CD8-positive, alpha-beta memory T cell (primary cell): ENCODE measurements around the gene TUBA3D. TPM values are rescaled to one million over a fixed set of nuclear protein-coding genes. Genes with fewer than 3 reads are reported as not detected.
"Not testable (repeated sequence)": the region's sequence is repeated elsewhere in the genome, so short reads cannot be mapped to it uniquely, and the experiment has no call there.

ENCODE experiments used
- CTCF ChIA-PET: fragments of 350-600 bp; sonication (Branson Sonifier 250); formaldehyde crosslinking; loops from one replicate; lab custom pipeline; 2021; ENCODE audit warnings: antibody characterized with exemption; lab: Charles Lee
- POLR2A ChIA-PET: fragments of 350-600 bp; sonication (Branson Sonifier 250); formaldehyde crosslinking; loops from one replicate; lab custom pipeline; 2021; ENCODE audit warnings: antibody characterized with exemption; lab: Charles Lee
- DNase-seq, 5 donors: peaks; one replicate each; pipeline versions ENCODE4 v3.0.0 to v3.0.0-alpha.2; 2020 to 2022; ENCODE audit warnings: mixed read lengths in 1 of 5
- H3K27ac ChIP-seq: one replicate; pipeline ENCODE4 v1.7.0; 2013; ENCODE audit warnings: low read depth, mild to moderate bottlenecking, low read length, moderate library complexity
- H3K27me3 ChIP-seq: 2 replicates; pipeline ENCODE4 v1.7.0; 2013; ENCODE audit warnings: low read length, mild to moderate bottlenecking; ENCODE audit not compliant: insufficient read depth, poor library complexity, severe bottlenecking
- H3K36me3 ChIP-seq: 2 replicates; pipeline ENCODE4 v1.7.0; 2013; ENCODE audit warnings: mild to moderate bottlenecking, low read length, moderate library complexity; ENCODE audit not compliant: insufficient read depth
- H3K4me1 ChIP-seq: 2 replicates; pipeline ENCODE4 v1.7.0; 2013; ENCODE audit warnings: mild to moderate bottlenecking, low read length, moderate library complexity; ENCODE audit not compliant: insufficient read depth
- H3K4me3 ChIP-seq: 2 replicates; pipeline ENCODE4 v1.7.0; 2013; ENCODE audit warnings: mild to moderate bottlenecking, low read length
- H3K9me3 ChIP-seq: 2 replicates; pipeline ENCODE4 v1.7.0; 2013; ENCODE audit warnings: mild to moderate bottlenecking, low read length
- H3K27ac Mint-ChIP-seq, 8 donors: one replicate each; pipeline ENCODE4 v1.8.0; 2020 to 2021; ENCODE audit warnings: mixed read lengths in 8 of 8, mild to moderate bottlenecking in 6 of 8, inconsistent platforms in 3 of 8, moderate library complexity in 3 of 8
- H3K27me3 Mint-ChIP-seq, 2 donors: one replicate each; pipeline ENCODE4 v1.8.0; 2020 to 2021; ENCODE audit warnings: mixed read lengths in 2 of 2, mild to moderate bottlenecking in 1 of 2, moderate library complexity in 1 of 2
- H3K36me3 Mint-ChIP-seq, 3 donors: one replicate each; pipeline ENCODE4 v1.8.0; 2020 to 2021; ENCODE audit warnings: mixed read lengths in 3 of 3, inconsistent platforms in 1 of 3, mild to moderate bottlenecking in 1 of 3
- H3K4me1 Mint-ChIP-seq, 3 donors: one replicate each; pipeline ENCODE4 v1.8.0; 2020 to 2021; ENCODE audit warnings: mixed read lengths in 3 of 3, inconsistent platforms in 1 of 3, mild to moderate bottlenecking in 1 of 3
- H3K4me3 Mint-ChIP-seq, 7 donors: one replicate each; pipeline ENCODE4 v1.8.0; 2020 to 2021; ENCODE audit warnings: mixed read lengths in 7 of 7, mild to moderate bottlenecking in 6 of 7, moderate library complexity in 4 of 7, inconsistent platforms in 2 of 7
- H3K9me3 Mint-ChIP-seq, 5 donors: one replicate each; pipeline ENCODE4 v1.8.0; 2020 to 2022; ENCODE audit warnings: mixed read lengths in 5 of 5, mild to moderate bottlenecking in 3 of 5, moderate library complexity in 2 of 5, inconsistent platforms in 1 of 5
- polyA plus RNA-seq: library from polyadenylated mRNA; unstranded; fragments of 300-500 nt; fragmentation: Illumina TruSeq; gene quantifications from one replicate; pipeline ENCODE4 v1.2.3, GENCODE V29; 2021
- total RNA-seq, 2 experiments: library from RNA; stranded (reverse); gene quantifications; one replicate each; pipeline ENCODE4 v1.2.3, GENCODE V29; 2021

TUBA3D gene
- total RNA-seq = not detected
- 0.14 TPM for polyA plus RNA-seq

- Histone ChIP-seq H3K27ac (no peak within 1 kb of the TSS), H3K9me3 (no peaks in the 10 kb centered on the region), H3K4me1 (no peaks in the 10 kb centered on the region), H3K4me3 (no peak within 1 kb of the TSS), H3K36me3 (no peaks in the 10 kb centered on the region), H3K27me3 (no peaks in the 10 kb centered on the region)
- no peaks in the 10 kb centered on the region for H3K27me3 Mint-ChIP-seq
- no peaks in the 10 kb centered on the region for H3K9me3 Mint-ChIP-seq
- no peaks in the 10 kb centered on the region for H3K4me1 Mint-ChIP-seq
- CTCF ChIA-PET = no interaction called here
- H3K4me3 Mint-ChIP-seq = no peak within 1 kb of the TSS
- H3K36me3 Mint-ChIP-seq = peaks cover 0 to 11% (median 2%) of the 10 kb centered on the region in 3 donors
- no peak for DNase-seq
- POLR2A ChIA-PET = no interaction called here
- H3K27ac Mint-ChIP-seq = peak within 1 kb of the TSS in 1 of 8 donors; percentile 59
Measured at GRCh38 chr2:131475831-131476230, at the start of gene TUBA3D. Gene TUBA3D, plus strand, starts transcription at chr2:131476119. Its CDS starts 81 bp downstream, at chr2:131476200.

DNA sequence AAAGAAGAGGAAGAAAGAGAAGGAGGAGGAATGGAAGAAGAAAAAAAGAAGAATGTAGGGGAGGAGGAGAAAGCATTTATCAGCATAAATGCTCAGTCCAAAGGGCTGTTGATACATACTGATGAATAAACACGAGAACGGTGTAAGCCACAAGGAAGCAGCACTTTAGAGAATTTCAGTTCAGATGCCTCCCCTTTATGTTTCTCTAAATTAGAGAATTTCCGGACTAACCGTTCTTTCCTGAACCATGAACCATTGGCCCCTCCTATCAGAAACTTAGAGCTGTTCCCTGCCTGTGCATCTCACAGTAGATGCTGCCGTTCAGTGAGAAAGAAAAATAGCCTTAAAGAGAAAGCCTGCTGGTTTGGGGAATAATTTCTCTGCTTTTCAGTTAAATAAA lies 49.2 kb upstream of the TUBA3D start:
- H3K36me3 ChIP-seq = no peaks in the 10 kb centered on the region
- no peak for DNase-seq
- Mint-ChIP-seq H3K9me3 (no peaks in the 10 kb centered on the region), H3K4me3 (no peak overlapping the region), H3K27me3 (peaks cover 38 to 91% of the 10 kb centered on the region in 2 donors), H3K4me1 (peaks cover 0 to 10% (median 10%) of the 10 kb centered on the region in 3 donors), H3K36me3 (no peaks in the 10 kb centered on the region), H3K27ac (no peak overlapping the region)
- peaks cover 8% of the 10 kb centered on the region for H3K27me3 ChIP-seq
- ChIA-PET CTCF (no interaction called here), POLR2A (no interaction called here)
- no peaks in the 10 kb centered on the region for H3K9me3 ChIP-seq
- no peak overlapping the region for H3K27ac ChIP-seq
- no peak overlapping the region for H3K4me3 ChIP-seq
- no peaks in the 10 kb centered on the region for H3K4me1 ChIP-seq

DNA sequence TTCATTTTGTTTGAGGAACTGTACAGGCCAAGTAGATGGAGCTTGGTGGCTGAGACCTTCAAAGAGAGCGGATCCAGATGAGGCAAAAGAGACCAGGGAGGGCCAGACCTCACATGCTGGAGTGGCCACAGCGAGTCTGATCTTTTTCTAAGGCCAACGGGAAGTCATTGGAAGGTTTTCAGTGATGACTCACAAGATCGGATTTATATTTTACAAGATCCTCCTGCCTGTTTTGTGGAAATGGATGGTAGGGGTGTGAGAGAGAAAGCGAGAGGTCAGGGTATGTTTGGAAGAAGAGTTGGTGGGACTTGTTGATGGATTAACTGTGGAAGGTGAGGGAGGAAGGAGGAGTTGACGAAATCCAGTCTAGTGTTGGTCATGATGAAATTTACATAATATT lies 44.6 kb upstream of the TUBA3D start:
- Mint-ChIP-seq H3K4me1 (peaks cover 0 to 3% (median 3%) of the 10 kb centered on the region in 3 donors), H3K27me3 (peaks cover 19 to 66% of the 10 kb centered on the region in 2 donors)

DNA sequence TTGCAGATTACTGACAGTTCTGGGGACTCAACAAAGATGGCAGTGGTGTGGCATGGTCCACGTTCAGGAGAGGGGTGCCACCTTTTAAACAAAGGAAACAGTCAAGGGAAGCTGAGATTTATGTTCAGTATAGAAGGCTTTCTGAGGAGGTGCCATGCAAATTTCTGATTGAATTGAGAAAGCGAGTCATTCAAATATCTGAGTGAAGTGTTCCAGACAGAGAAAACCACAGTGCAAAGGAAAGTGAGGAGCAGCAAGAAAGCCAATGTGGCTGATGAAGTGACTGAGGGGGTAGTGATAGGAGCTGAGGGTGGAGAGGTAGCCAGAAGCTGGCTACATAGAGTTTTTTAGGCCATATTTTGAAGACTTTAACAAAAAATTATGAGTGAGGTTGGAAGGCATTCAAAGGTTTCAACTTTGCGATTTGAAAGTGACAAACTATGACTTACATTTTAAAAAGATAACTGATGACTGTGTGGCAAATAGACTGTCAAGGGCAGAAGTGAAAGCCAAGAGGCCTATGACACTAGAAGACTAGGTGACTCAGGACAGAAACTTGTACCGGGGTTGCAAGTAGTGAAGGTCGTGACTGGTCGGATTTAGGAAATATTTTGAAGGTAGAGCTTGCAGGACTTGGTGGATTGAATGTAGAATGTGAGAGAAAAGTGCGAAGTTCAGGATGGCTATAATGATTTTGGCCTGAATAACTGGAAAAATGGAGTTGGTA lies 35.0 kb upstream of the TUBA3D start:
- DNase-seq, CTCF ChIA-PET, H3K27me3 ChIP-seq, H3K27ac ChIP-seq, H3K4me3 ChIP-seq, H3K4me1 ChIP-seq, POLR2A ChIA-PET, H3K9me3 ChIP-seq, H3K4me1 Mint-ChIP-seq, H3K9me3 Mint-ChIP-seq, H3K36me3 Mint-ChIP-seq, H3K36me3 ChIP-seq, H3K4me3 Mint-ChIP-seq: not testable (repeated sequence)
- Mint-ChIP-seq H3K27me3 (peaks cover 2 to 24% of the 10 kb centered on the region in 2 donors), H3K27ac (peak overlapping the region in 1 of 8 donors; percentile 7)

More for the DNA sequence above, 44.6 kb upstream of the TUBA3D start:
- no peaks in the 10 kb centered on the region for H3K36me3 Mint-ChIP-seq
- POLR2A ChIA-PET = no interaction called here
- Histone ChIP-seq H3K9me3 (no peaks in the 10 kb centered on the region), H3K36me3 (no peaks in the 10 kb centered on the region), H3K27me3 (peaks cover 8% of the 10 kb centered on the region), H3K4me1 (no peaks in the 10 kb centered on the region), H3K27ac (no peak overlapping the region), H3K4me3 (no peak overlapping the region)
- DNase-seq = no peak
- no peaks in the 10 kb centered on the region for H3K9me3 Mint-ChIP-seq
- H3K4me3 Mint-ChIP-seq = no peak overlapping the region
- CTCF ChIA-PET = no interaction called here
- no peak overlapping the region for H3K27ac Mint-ChIP-seq

GRCh38 chr2:131444736-131445514 lies 31.0 kb upstream of the TUBA3D start:
- H3K4me3 Mint-ChIP-seq, H3K4me1 Mint-ChIP-seq, H3K4me1 ChIP-seq, H3K4me3 ChIP-seq, H3K36me3 Mint-ChIP-seq, H3K9me3 Mint-ChIP-seq, H3K27ac Mint-ChIP-seq, DNase-seq, H3K27me3 ChIP-seq, H3K27ac ChIP-seq, POLR2A ChIA-PET, CTCF ChIA-PET, H3K9me3 ChIP-seq, H3K36me3 ChIP-seq: not testable (repeated sequence)
- H3K27me3 Mint-ChIP-seq = peaks cover 4 to 30% of the 10 kb centered on the region in 2 donors

DNA sequence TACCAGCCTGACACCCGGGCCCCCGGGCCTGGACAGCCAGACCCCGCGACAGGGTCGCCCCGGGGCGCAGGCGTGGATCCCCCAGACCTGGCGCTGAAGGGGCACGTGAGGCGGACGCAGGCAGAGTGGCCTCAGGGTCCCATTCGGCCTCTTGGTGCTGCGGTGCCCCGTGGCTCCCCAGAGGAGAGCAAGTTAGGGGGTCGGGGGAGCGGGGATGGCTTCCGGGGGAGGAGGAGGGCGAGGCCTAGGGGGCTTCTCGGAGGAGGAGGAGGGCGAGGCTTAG lies 30.5 kb upstream of the TUBA3D start:
- not testable (repeated sequence) for H3K4me3 Mint-ChIP-seq

GRCh38 chr2:131445896-131446295 lies 30.0 kb upstream of the TUBA3D start:
- POLR2A ChIA-PET = no interaction called here
- no peaks in the 10 kb centered on the region for H3K4me1 ChIP-seq
- Mint-ChIP-seq H3K4me3 (no peak overlapping the region), H3K27ac (no peak overlapping the region), H3K9me3 (no peaks in the 10 kb centered on the region), H3K36me3 (no peaks in the 10 kb centered on the region), H3K4me1 (no peaks in the 10 kb centered on the region), H3K27me3 (peaks cover 4 to 27% of the 10 kb centered on the region in 2 donors)
- no peak for DNase-seq
- CTCF ChIA-PET = no interaction called here
- H3K36me3 ChIP-seq = no peaks in the 10 kb centered on the region
- H3K9me3 ChIP-seq = no peaks in the 10 kb centered on the region
- H3K27ac ChIP-seq = no peak overlapping the region
- H3K4me3 ChIP-seq = no peak overlapping the region
- H3K27me3 ChIP-seq = no peaks in the 10 kb centered on the region

More for the DNA sequence above, 30.5 kb upstream of the TUBA3D start:
- POLR2A ChIA-PET, H3K4me1 Mint-ChIP-seq, H3K9me3 Mint-ChIP-seq, H3K9me3 ChIP-seq, H3K4me1 ChIP-seq, CTCF ChIA-PET, H3K36me3 ChIP-seq, H3K27me3 ChIP-seq, H3K27ac Mint-ChIP-seq, H3K27ac ChIP-seq, H3K36me3 Mint-ChIP-seq, DNase-seq, H3K4me3 ChIP-seq: not testable (repeated sequence)
- peaks cover 4 to 31% of the 10 kb centered on the region in 2 donors for H3K27me3 Mint-ChIP-seq

- H3K4me1 Mint-ChIP-seq, DNase-seq, H3K9me3 Mint-ChIP-seq, H3K4me3 ChIP-seq, H3K36me3 Mint-ChIP-seq, H3K36me3 ChIP-seq, H3K27ac Mint-ChIP-seq, CTCF ChIA-PET, H3K27ac ChIP-seq, H3K4me3 Mint-ChIP-seq, POLR2A ChIA-PET, H3K27me3 ChIP-seq, H3K9me3 ChIP-seq, H3K4me1 ChIP-seq: not testable (repeated sequence)
- peaks cover 2 to 27% of the 10 kb centered on the region in 2 donors for H3K27me3 Mint-ChIP-seq
Measured at GRCh38 chr2:131447981-131448380, 27.9 kb upstream of the TUBA3D start.
